Glutamatergic neuron (in vitro differentiated cells): ENCODE results near the gene SENP6. TPM values are rescaled to one million over a fixed set of nuclear protein-coding genes. Genes with fewer than 3 reads are reported as not detected.
A peak's percentile ranks its signal among the peaks of the same experiment; 100 is the strongest.

Source experiments
- DNase-seq: peaks from one replicate; pipeline ENCODE4 v3.0.0; 2022
- H3K27ac Mint-ChIP-seq: one replicate; pipeline ENCODE4 v1.8.0; 2020; ENCODE audit warnings: mild to moderate bottlenecking, mixed read lengths, inconsistent platforms; ENCODE audit not compliant: unreplicated experiment
- H3K27me3 Mint-ChIP-seq: one replicate; pipeline ENCODE4 v1.8.0; 2020; ENCODE audit warnings: mild to moderate bottlenecking, moderate library complexity, mixed read lengths, inconsistent platforms; ENCODE audit not compliant: unreplicated experiment
- H3K36me3 Mint-ChIP-seq: one replicate; pipeline ENCODE4 v1.8.0; 2020; ENCODE audit warnings: mild to moderate bottlenecking, mixed read lengths, inconsistent platforms; ENCODE audit not compliant: unreplicated experiment
- H3K4me1 Mint-ChIP-seq: one replicate; pipeline ENCODE4 v1.8.0; 2020; ENCODE audit warnings: mild to moderate bottlenecking, low read depth, mixed read lengths, inconsistent platforms; ENCODE audit not compliant: unreplicated experiment
- H3K4me3 Mint-ChIP-seq: one replicate; pipeline ENCODE4 v1.8.0; 2020; ENCODE audit warnings: mild to moderate bottlenecking, mixed read lengths, inconsistent platforms; ENCODE audit not compliant: unreplicated experiment
- H3K9me3 Mint-ChIP-seq: one replicate; pipeline ENCODE4 v1.8.0; 2020; ENCODE audit warnings: mild to moderate bottlenecking, moderate library complexity, mixed read lengths, inconsistent platforms; ENCODE audit not compliant: unreplicated experiment
- long read RNA-seq: library from polyadenylated mRNA; unstranded; transcript quantifications from one replicate; pipeline ENCODE4 v2.0.0, GENCODE V29; 2020; ENCODE audit not compliant: unreplicated experiment
- total RNA-seq: library from RNA; stranded (reverse); fragmentation: NEBNext Ultra II Directional; extraction: Animal tissue kit (Norgen Biotek cat#: 25700); gene quantifications from one replicate; pipeline ENCODE4 v1.2.1, GENCODE V29; 2021; ENCODE audit not compliant: unreplicated experiment
- TF ChIP-seq, protein P1 (sequence below): fragments of 200-600 bp; sonication (generic); IDR thresholded peaks from one replicate; pipeline ENCODE4 v1.5.0; 2021; ENCODE audit not compliant: partially characterized antibody, unreplicated experiment

The SENP6 gene, protein sequence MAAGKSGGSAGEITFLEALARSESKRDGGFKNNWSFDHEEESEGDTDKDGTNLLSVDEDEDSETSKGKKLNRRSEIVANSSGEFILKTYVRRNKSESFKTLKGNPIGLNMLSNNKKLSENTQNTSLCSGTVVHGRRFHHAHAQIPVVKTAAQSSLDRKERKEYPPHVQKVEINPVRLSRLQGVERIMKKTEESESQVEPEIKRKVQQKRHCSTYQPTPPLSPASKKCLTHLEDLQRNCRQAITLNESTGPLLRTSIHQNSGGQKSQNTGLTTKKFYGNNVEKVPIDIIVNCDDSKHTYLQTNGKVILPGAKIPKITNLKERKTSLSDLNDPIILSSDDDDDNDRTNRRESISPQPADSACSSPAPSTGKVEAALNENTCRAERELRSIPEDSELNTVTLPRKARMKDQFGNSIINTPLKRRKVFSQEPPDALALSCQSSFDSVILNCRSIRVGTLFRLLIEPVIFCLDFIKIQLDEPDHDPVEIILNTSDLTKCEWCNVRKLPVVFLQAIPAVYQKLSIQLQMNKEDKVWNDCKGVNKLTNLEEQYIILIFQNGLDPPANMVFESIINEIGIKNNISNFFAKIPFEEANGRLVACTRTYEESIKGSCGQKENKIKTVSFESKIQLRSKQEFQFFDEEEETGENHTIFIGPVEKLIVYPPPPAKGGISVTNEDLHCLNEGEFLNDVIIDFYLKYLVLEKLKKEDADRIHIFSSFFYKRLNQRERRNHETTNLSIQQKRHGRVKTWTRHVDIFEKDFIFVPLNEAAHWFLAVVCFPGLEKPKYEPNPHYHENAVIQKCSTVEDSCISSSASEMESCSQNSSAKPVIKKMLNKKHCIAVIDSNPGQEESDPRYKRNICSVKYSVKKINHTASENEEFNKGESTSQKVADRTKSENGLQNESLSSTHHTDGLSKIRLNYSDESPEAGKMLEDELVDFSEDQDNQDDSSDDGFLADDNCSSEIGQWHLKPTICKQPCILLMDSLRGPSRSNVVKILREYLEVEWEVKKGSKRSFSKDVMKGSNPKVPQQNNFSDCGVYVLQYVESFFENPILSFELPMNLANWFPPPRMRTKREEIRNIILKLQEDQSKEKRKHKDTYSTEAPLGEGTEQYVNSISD
- total RNA-seq = 113 TPM
- long read RNA-seq, full-length matches to known transcripts = 2 of 5 reads
- long read RNA-seq, partial matches to known transcripts = 1 of 5 reads
- long read RNA-seq, other reads (novel, unspliced or antisense) = 2 of 5 reads

DNA sequence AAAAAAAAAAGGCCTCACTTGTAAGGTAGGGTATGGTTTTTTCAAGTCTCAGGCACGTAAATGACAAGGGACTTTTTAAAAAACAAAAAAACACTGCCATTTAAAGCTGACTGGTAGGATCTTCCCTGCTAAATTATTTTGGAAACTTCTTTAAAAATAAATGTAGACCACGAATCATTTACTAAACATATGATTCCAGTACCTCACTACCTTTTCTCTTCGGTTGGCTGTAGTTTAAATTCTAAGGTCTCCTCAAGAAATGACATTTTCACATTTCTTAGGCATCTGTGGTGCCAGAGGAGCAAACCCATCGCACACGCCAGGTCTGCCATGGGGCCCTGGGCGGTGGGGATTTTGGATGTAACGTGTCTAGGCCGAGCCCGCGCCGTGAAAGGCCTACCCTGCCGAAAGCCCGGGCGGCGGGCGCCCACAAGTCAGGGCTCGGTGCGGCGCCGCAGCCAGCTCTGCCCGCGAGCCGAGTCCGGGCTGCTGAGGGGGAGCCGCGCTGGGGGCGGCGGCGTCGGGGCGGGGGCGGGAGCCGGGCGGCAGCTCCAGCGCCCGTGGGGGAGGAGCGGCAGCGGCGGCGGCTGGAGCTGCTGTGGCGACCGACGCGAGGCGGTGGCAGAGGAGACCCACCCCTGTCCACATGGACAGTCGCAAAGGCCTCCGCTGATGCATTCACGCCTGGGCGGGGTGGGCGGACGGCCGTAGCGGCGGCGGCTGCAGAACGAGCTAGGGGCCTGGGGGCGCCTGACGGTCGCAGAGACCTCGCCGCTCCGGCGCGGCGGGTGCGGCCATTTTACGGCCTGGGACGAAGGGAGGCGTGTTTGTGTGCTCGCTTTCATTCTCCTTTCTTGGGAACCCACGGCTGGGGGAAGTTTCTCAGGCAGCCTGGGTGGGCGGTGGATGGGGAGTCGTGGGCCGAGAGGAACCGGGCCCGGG lies at the start of gene SENP6:
SENP6 (plus strand) TSS at position 577 of the 942 bp plus-strand sequence. CDS start 645 bp downstream, outside the sequence.
- Mint-ChIP-seq H3K27ac (peak within 1 kb of the TSS; percentile 98), H3K36me3 (no peaks in the 10 kb centered on the region), H3K4me1 (peaks cover 18% of the 10 kb centered on the region), H3K27me3 (peaks cover 5% of the 10 kb centered on the region), H3K4me3 (peak within 1 kb of the TSS; percentile 99), H3K9me3 (peaks cover 6% of the 10 kb centered on the region)
- TF ChIP-seq, protein P1, sequence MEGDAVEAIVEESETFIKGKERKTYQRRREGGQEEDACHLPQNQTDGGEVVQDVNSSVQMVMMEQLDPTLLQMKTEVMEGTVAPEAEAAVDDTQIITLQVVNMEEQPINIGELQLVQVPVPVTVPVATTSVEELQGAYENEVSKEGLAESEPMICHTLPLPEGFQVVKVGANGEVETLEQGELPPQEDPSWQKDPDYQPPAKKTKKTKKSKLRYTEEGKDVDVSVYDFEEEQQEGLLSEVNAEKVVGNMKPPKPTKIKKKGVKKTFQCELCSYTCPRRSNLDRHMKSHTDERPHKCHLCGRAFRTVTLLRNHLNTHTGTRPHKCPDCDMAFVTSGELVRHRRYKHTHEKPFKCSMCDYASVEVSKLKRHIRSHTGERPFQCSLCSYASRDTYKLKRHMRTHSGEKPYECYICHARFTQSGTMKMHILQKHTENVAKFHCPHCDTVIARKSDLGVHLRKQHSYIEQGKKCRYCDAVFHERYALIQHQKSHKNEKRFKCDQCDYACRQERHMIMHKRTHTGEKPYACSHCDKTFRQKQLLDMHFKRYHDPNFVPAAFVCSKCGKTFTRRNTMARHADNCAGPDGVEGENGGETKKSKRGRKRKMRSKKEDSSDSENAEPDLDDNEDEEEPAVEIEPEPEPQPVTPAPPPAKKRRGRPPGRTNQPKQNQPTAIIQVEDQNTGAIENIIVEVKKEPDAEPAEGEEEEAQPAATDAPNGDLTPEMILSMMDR = no peak
- DNase-seq = peak; percentile 91

DNA sequence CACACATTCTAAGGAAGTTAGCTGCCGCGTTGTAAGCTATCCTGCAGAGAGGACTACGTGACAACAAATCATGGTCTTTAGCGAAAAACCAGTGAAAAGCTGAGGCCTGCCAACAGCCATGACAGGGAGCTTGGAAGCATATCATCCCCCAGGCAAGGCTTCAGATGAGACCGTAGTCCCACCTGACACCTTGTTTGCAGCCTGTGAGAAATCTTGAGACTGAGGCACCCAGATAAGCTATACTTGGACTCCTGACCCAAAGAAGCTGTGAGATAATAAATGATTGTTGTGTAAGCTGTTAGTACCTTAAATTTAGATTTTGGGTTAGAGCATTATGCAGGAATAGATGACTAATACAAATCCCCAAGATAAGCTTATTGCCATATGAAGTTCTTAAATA lies 45.4 kb upstream of the SENP6 start:
- H3K4me3 Mint-ChIP-seq = no peak overlapping the region

DNA sequence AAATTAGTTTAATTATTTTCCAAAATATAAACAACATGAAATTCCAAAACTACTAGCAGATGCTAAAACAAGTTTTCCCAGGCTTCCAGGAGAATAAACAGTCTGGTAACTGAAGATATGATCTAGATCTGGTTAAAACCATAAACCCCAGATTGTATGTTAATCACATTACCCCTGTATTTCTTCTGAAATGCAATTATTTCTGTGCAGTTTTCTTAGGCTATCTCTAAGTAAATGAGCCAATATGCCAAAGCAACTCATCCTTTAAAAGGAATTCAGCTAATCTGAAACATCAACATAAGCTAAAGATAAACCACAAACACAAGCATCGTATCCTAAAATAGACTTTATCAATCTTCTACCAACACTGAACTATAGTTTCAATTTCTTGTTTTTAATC lies 44.6 kb upstream of the SENP6 start:
- no peaks in the 10 kb centered on the region for H3K9me3 Mint-ChIP-seq
- H3K27me3 Mint-ChIP-seq = peaks cover 1% of the 10 kb centered on the region
- peaks cover 3% of the 10 kb centered on the region for H3K36me3 Mint-ChIP-seq
- H3K27ac Mint-ChIP-seq = no peak overlapping the region
- DNase-seq = no peak
- no peaks in the 10 kb centered on the region for H3K4me1 Mint-ChIP-seq
- H3K4me3 Mint-ChIP-seq = no peak overlapping the region
- TF ChIP-seq, protein P1 = no peak

More for the DNA sequence above, 45.4 kb upstream of the SENP6 start:
- Mint-ChIP-seq H3K36me3 (peaks cover 3% of the 10 kb centered on the region), H3K27ac (no peak overlapping the region), H3K27me3 (peaks cover 1% of the 10 kb centered on the region), H3K4me1 (no peaks in the 10 kb centered on the region), H3K9me3 (no peaks in the 10 kb centered on the region)
- no peak for DNase-seq
- TF ChIP-seq, protein P1 = no peak

DNA sequence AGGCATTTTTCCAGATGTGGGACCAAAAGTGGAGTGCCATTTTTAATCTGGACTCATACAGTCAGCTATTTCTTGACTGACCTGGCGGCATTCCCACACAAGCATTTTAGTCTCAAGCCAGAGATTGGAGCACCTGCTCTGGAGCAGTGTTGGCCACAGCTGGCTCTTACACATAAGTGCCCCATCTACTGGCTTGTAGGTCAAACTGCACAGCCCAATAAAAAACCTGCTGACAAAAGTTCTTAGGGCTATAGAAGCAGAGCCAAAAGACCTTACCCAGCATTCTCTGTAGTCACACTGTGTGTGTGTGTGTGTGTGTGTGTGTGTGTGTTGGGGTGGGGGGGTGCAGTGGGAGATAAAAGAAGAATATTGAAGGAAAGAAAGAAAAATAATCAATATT lies 38.6 kb upstream of the SENP6 start:
- Mint-ChIP-seq H3K4me3 (no peak overlapping the region), H3K27me3 (peaks cover 2% of the 10 kb centered on the region), H3K4me1 (no peaks in the 10 kb centered on the region), H3K36me3 (peaks cover 23% of the 10 kb centered on the region), H3K27ac (no peak overlapping the region), H3K9me3 (peaks cover 7% of the 10 kb centered on the region)
- TF ChIP-seq, protein P1 = no peak
- no peak for DNase-seq
